ENCODE results near the gene CACNB2.

DNA sequence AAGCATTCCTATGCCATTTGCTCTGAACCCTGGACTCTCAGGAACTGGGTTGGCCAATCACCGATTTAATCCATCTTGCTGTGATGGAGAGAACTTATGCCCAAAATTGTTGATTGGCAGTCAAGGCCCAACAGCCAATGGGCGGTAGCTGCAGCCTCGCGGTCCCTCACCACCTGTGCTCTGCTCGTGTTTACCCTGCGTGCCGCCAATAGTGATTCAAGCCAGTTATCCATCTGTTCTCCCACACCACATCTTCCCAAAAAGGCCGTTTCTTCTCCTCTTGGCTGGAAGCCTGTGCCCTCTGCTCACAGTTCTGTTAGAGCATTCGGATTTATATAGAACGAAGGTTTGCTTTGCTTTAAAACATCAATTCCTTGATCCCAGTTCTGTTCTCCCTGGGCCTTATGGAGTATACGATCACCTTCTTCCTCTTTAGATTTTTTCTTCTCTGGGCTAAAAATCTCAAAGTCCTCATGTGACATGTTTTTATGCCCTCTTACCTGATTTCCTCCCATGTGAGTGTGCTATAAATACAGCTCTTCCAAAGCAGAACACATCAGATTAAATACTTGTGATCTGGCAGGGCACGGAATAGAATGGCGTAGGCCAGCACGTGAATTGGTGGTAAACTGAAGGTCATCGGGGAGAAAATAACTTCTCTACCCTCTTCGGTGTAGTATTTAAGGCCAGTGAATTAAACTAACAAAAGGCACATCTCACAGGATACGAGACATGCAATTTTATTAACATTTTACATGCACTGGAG lies 298.3 kb downstream of the CACNB2 start:
- TF ChIP-seq CTCF (IDR thresholded peaks at IDR 0.05), result no peak
- no peak for TF ChIP-seq POLR2A (IDR thresholded peaks at IDR 0.05)
